ENCODE results near the gene RPN1.

The RPN1 gene

GRCh38 chr3:128578346-128578745 is 72.3 kb downstream of the RPN1 start:
- DNase-seq (ENCODE audit: low read depth in 2 of 2): no peak

GRCh38 chr3:128577711-128578110 is 72.9 kb downstream of the RPN1 start:
- DNase-seq (ENCODE audit: low read depth in 2 of 2): no peak

- no peak for DNase-seq (ENCODE audit: low read depth in 2 of 2)
Observed at GRCh38 chr3:128576290-128576689, 74.3 kb downstream of the RPN1 start.

- DNase-seq (ENCODE audit: low read depth in 2 of 2): no peak
Observed at GRCh38 chr3:128575777-128576176, 74.8 kb downstream of the RPN1 start.

GRCh38 chr3:128573707-128574162 is 76.9 kb downstream of the RPN1 start:
- DNase-seq (ENCODE audit: low read depth in 2 of 2): no peak

GRCh38 chr3:128573160-128573559 is 77.5 kb downstream of the RPN1 start:
- no peak for DNase-seq (ENCODE audit: low read depth in 2 of 2)

GRCh38 chr3:128572644-128573105 is 77.9 kb downstream of the RPN1 start:
- no peak for DNase-seq (ENCODE audit: low read depth in 2 of 2)

GRCh38 chr3:128572013-128572412 is 78.6 kb downstream of the RPN1 start:
- DNase-seq (ENCODE audit: low read depth in 2 of 2): no peak

Data from stimulated activated CD8-positive, alpha-beta memory T cell treated with anti-CD3 and anti-CD28 coated beads, Interleukin-7, amount 100 ng/mL, for 4 hours (primary cell).